ENCODE measurements around the gene B4GALT4.

B4GALT4 gene

DNA sequence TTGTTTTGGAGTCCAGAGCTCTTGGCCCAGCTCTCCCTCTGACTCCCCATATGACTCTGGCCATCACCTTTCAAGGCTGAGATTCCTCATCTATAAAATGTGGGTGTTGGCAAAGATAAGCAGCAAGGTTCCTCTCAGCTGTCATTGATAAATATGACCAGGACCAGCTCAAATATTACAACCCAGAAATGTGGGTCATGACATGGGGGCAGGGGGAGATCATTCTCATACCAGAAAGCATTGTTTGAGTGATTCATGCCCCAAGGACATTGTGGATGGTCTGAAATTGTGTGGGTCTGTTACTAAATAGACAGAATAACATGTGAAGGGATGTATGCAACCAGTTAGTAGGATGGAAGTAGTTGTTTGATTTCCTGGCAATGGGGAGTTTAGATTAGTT is 53.4 kb downstream of the B4GALT4 start:
- no peak overlapping the region for H3K4me3 ChIP-seq (ENCODE audit: insufficient read depth, low read length, poor library complexity, severe bottlenecking)
- H3K27ac ChIP-seq (ENCODE audit: low read depth, low read length) = no peak overlapping the region
- H3K9me2 ChIP-seq (replicated peaks; ENCODE audit: insufficient read depth, low read length) = no peaks in the 10 kb centered on the region
- no peaks in the 10 kb centered on the region for H3K9me3 ChIP-seq (ENCODE audit: insufficient read depth, low read length)
- no peak overlapping the region for H3K4me2 ChIP-seq (ENCODE audit: low read depth, low read length, poor library complexity, severe bottlenecking)
- TF ChIP-seq EZH2phosphoT487 (conservative IDR thresholded peaks at IDR 0.05; ENCODE audit: low read length) = no peak
- TF ChIP-seq, protein P1, sequence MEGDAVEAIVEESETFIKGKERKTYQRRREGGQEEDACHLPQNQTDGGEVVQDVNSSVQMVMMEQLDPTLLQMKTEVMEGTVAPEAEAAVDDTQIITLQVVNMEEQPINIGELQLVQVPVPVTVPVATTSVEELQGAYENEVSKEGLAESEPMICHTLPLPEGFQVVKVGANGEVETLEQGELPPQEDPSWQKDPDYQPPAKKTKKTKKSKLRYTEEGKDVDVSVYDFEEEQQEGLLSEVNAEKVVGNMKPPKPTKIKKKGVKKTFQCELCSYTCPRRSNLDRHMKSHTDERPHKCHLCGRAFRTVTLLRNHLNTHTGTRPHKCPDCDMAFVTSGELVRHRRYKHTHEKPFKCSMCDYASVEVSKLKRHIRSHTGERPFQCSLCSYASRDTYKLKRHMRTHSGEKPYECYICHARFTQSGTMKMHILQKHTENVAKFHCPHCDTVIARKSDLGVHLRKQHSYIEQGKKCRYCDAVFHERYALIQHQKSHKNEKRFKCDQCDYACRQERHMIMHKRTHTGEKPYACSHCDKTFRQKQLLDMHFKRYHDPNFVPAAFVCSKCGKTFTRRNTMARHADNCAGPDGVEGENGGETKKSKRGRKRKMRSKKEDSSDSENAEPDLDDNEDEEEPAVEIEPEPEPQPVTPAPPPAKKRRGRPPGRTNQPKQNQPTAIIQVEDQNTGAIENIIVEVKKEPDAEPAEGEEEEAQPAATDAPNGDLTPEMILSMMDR (IDR thresholded peaks at IDR 0.05; ENCODE audit: insufficient read depth, low read length, poor library complexity, severe bottlenecking) = no peak
- no peaks in the 10 kb centered on the region for H3K79me2 ChIP-seq (ENCODE audit: insufficient read depth, low read length)
- no peak overlapping the region for H3K9ac ChIP-seq (ENCODE audit: low read length)
- no peaks in the 10 kb centered on the region for H3F3A ChIP-seq (ENCODE audit: insufficient read depth)
- H3K27me3 ChIP-seq (ENCODE audit: low read length) = no peaks in the 10 kb centered on the region
- H3K36me3 ChIP-seq (ENCODE audit: low read length) = no peaks in the 10 kb centered on the region
- no peak overlapping the region for H2AFZ ChIP-seq (ENCODE audit: low read depth, low read length, severe bottlenecking)
- no peaks in the 10 kb centered on the region for H4K20me1 ChIP-seq (ENCODE audit: low read depth, low read length)

DNA sequence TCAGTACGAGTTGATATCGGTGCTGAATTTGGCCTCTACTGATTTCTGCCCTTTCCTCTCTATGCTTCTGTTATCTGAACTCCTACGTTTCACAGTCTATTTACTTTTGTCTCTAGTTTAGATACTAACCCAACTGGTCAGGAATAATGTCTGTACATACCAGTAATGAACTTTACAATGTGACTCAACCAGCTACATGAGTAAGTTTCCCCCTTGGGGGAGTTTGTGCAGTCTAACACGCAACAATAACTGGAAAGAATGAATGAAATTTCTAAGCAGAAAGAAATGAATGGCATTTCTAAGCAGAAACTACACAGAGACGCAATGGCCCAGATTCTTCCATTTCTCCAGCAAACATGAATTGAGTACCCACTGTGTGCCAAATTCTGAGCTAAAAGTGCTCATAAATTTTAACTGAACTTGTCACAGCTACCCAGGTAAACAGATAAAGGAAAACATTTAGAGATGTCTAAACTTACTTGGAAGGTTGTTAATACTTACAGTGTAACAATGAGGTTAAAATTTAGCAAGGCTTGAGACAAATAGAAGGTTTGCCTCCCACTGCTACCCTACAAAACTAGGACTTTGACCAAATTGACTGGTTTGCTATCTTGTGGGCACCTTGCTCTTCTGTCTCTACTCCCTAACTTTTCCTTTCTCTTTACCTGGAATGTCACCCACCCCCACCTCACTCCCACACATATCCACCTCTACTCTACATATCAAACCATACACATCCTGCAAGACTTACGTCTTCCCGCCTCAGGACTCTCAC is 55.7 kb downstream of the B4GALT4 start:
- no peaks in the 10 kb centered on the region for H3F3A ChIP-seq (ENCODE audit: insufficient read depth)
- H3K36me3 ChIP-seq (ENCODE audit: low read length) = no peaks in the 10 kb centered on the region
- H3K79me2 ChIP-seq (ENCODE audit: insufficient read depth, low read length) = no peaks in the 10 kb centered on the region
- no peak overlapping the region for H3K4me2 ChIP-seq (ENCODE audit: low read depth, low read length, poor library complexity, severe bottlenecking)
- no peaks in the 10 kb centered on the region for H3K9me2 ChIP-seq (replicated peaks; ENCODE audit: insufficient read depth, low read length)
- H2AFZ ChIP-seq (ENCODE audit: low read depth, low read length, severe bottlenecking) = no peak overlapping the region
- no peaks in the 10 kb centered on the region for H3K27me3 ChIP-seq (ENCODE audit: low read length)
- H3K9ac ChIP-seq (ENCODE audit: low read length) = no peak overlapping the region
- TF ChIP-seq, protein P1 (IDR thresholded peaks at IDR 0.05; ENCODE audit: insufficient read depth, low read length, poor library complexity, severe bottlenecking) = no peak
- no peak for TF ChIP-seq EZH2phosphoT487 (conservative IDR thresholded peaks at IDR 0.05; ENCODE audit: low read length)
- H4K20me1 ChIP-seq (ENCODE audit: low read depth, low read length) = no peaks in the 10 kb centered on the region
- H3K9me3 ChIP-seq (ENCODE audit: insufficient read depth, low read length) = no peaks in the 10 kb centered on the region
- no peak overlapping the region for H3K27ac ChIP-seq (ENCODE audit: low read depth, low read length)
- H3K4me3 ChIP-seq (ENCODE audit: insufficient read depth, low read length, poor library complexity, severe bottlenecking) = no peak overlapping the region

DNA sequence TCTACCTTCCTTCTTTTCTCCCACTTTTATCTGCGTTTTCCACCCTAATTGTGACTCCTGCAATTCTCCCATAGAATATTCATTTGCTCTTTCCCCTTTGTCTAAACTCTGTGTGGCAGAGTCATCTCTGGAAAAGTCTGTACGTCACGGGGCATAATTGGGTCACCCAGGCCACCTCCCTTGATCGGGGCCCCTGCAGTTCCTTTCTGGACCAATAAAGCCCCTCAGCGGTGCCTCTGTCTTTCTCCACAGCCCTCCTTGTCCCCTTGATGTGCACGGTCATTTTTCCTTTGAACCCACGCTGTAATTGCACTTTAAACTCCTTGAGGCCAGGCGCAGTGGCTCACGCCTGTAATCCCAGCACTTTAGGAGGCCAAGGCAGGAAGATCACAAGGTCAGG is 56.6 kb downstream of the B4GALT4 start:
- Histone ChIP-seq H3K27me3 (ENCODE audit: low read length) (no peaks in the 10 kb centered on the region), H3K27ac (ENCODE audit: low read depth, low read length) (no peak overlapping the region), H3K9me3 (ENCODE audit: insufficient read depth, low read length) (no peaks in the 10 kb centered on the region), H3K79me2 (ENCODE audit: insufficient read depth, low read length) (no peaks in the 10 kb centered on the region), H3F3A (ENCODE audit: insufficient read depth) (no peaks in the 10 kb centered on the region), H3K4me3 (ENCODE audit: insufficient read depth, low read length, poor library complexity, severe bottlenecking) (no peak overlapping the region), H3K36me3 (ENCODE audit: low read length) (no peaks in the 10 kb centered on the region), H3K9me2 (replicated peaks; ENCODE audit: insufficient read depth, low read length) (no peaks in the 10 kb centered on the region), H3K4me2 (ENCODE audit: low read depth, low read length, poor library complexity, severe bottlenecking) (no peak overlapping the region), H3K9ac (ENCODE audit: low read length) (no peak overlapping the region), H2AFZ (ENCODE audit: low read depth, low read length, severe bottlenecking) (no peak overlapping the region), H4K20me1 (ENCODE audit: low read depth, low read length) (no peaks in the 10 kb centered on the region)
- no peak for TF ChIP-seq EZH2phosphoT487 (conservative IDR thresholded peaks at IDR 0.05; ENCODE audit: low read length)
- TF ChIP-seq, protein P1 (IDR thresholded peaks at IDR 0.05; ENCODE audit: insufficient read depth, low read length, poor library complexity, severe bottlenecking) = no peak
